Right ventricle myocardium inferior (tissue), 1 donor: ENCODE measurements around the gene NTNG2. TPM values are rescaled to one million over a fixed set of nuclear protein-coding genes. Genes with fewer than 3 reads are reported as not detected.

Experiments used
- ATAC-seq: fragments of 200-7000 bp; cut with Tn5 transposase; one replicate; pipeline ENCODE4 v1.9.1; 2020; ENCODE audit warnings: mild to moderate bottlenecking, moderate library complexity
- DNase-seq: peaks from one replicate; pipeline ENCODE4 v3.0.0; 2021; ENCODE audit errors: missing footprints
- intact Hi-C: fragments of 100-400 bp; cut with DNase I; formaldehyde crosslinking; loops from one replicate; pipeline ENCODE4 v1.11.0; 2022
- total RNA-seq: library from RNA; stranded (reverse); fragmentation: NEBNext Ultra II Directional; extraction: Animal tissue kit (Norgen Biotek cat#: 25700); gene quantifications from one replicate; pipeline ENCODE4 v1.2.1, GENCODE V29; 2021
- donor health status: DM: no; HTN: yes; CAD: no; lungs with severe emphysema.

The NTNG2 gene
- total RNA-seq, 1 donor from 2014 or later, result 1.4 TPM

DNA sequence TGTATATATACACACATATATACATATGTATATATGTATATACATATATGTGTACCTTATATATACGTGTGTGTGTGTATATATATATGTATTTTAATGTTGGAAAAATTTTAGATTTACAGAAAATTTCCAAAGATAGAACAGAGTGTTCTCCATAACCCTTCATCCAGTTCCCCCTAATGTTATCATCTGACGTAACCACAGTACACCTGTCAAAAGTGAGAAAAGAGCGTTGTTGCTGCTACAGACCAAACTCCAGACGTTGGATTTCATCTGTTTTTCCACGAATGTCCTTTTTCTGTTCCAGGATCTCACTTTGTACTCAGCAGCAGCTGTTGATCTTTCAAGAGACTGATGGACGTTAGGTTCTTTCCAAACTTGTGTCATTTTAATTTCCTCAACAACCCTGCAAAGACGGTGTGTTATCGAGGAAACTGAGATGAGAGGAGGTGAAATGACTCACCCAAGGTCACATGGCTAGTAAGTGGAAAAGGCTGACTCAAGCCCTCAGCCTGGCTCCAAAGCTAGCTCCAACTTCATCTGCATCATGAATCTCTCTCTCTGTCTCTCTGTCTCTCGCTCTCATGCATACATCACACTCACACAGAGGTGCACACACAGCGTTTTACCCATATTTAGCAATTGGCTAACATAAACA lies 17.0 kb upstream of the NTNG2 start:
- ATAC-seq, result no peak
- no peak for DNase-seq
- intact Hi-C loops, result no loop called here

- intact Hi-C loops, result no loop called here
- ATAC-seq, result peak; percentile 50
- DNase-seq, result no peak
Measured at GRCh38 chr9:132146039-132146438, 15.8 kb upstream of the NTNG2 start.

DNA sequence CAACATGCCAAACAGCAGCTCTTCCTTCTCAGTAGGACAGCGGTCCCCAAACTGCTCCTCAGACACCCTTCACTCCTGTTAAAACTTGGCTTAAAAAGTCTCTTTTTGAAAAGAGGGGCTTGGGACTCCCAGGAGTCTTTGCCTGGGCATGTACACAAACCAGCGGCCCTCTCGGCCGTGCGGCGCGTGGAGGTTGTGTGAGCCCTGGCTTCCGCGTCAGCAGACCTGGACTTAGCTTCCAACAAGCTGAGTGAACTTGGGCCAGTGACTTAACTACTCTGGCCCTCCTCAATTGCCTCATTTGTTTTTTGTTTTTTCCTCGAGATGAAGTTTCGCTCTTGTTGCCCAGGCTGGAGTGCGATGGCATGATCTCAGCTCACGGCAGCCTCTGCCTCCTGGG lies 15.3 kb upstream of the NTNG2 start:
- intact Hi-C loops, result no loop called here
- DNase-seq, result no peak
- ATAC-seq, result no peak

GRCh38 chr9:132147331-132147730 lies 14.5 kb upstream of the NTNG2 start:
- DNase-seq (no peak), ATAC-seq (no peak)
- intact Hi-C loops, result no loop called here

DNA sequence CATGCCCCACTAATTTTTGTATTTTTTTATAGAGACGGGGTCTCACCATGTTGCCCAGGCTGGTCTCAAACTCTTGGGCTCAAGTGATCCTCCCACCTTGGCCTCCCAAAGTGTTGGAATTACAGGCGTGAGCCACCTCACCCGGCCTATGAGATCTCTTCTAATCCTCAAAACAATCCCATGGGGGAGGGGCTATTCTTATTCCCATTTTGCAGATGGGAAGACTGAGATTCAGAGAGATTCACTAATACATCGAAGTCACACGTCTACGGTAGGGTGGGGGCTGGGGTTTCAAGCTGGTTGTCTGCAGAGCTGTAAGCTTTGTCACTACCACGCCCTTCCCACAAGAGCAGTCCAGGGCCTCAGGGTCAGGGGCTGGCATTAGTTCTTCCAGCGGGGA lies 14.0 kb upstream of the NTNG2 start:
- DNase-seq, result no peak
- intact Hi-C loops, result no loop called here
- ATAC-seq, result no peak

GRCh38 chr9:132150256-132150655 lies 11.6 kb upstream of the NTNG2 start:
- intact Hi-C loops, result no loop called here
- no peak for DNase-seq
- ATAC-seq, result no peak

DNA sequence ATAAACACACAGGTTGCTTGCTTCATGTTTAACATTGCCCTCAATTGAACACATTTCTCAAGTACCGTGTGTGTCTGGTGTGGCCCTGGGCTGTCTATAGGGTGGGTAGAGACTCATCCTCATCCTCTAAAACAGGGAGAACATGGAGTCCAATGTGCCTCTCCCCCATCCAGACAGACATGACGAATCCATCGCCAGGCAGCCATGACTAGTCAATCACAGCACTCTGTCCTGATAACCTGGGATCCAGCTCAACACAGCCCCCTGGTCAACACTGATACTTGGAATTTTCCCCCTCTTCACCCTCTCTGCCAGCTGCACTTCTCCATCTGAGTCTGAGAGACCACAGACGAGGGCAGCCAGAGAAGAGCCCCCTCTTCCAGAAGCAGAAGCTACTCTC lies 10.7 kb upstream of the NTNG2 start:
- no peak for ATAC-seq
- DNase-seq, result no peak
- intact Hi-C loops, result no loop called here

- DNase-seq, result no peak
- no peak for ATAC-seq
- intact Hi-C loops, result no loop called here
Measured at GRCh38 chr9:132152231-132152630, 9.6 kb upstream of the NTNG2 start.

DNA sequence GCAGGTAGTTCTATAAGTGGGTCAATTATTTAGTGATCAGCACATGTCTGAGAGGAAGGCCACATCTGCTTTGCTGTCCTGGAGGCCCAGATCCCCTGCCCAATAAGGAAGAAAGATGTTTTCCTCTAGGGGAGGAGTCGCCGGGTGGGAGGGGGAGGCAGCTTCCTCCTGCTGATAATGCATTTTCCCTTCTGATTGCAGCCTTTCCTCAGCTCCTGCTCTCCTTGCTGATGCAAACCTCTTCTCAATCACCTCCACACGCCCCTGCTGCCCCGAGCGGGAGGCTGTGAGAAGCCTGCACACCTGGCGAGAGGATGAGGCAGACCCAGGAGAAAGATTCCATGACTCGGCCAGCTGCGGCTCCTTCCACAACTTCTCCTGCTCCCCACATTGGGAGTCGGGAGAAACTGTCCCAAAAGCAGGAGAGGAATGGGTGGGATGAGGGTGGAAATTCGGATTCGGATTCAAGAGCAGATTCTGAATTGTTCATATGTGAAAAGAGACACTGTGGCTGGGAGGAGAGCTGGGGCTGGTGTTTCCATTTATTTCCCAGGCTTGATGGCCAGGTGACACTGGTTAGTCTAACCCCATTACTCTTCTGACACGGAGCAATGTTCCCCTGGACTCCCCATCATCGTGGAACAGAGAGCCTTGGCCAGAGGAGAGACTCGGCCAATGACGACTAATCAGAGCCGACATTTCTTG lies 6.8 kb upstream of the NTNG2 start:
- ATAC-seq (no peak), DNase-seq (no peak)
- intact Hi-C loops, result no loop called here

DNA sequence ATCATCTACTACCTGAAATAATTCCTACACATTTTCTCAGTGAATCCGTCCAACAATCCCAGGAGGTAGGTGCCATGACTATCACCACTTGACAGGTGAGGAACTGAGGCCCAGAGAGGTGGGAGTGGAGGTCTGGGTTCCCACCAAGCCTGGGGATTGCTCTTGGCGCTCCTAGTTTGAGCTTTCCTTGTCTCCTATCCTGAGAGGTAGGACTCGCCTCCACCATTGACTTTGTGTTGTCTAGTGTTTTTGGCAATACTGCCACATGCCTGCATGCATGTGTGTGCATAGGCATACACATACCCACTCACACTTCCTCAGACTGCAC lies 6.3 kb upstream of the NTNG2 start:
- ATAC-seq (no peak), DNase-seq (no peak)
- intact Hi-C loops, result no loop called here

- ATAC-seq (no peak), DNase-seq (no peak)
- intact Hi-C loops, result no loop called here
Measured at GRCh38 chr9:132156262-132156661, 5.6 kb upstream of the NTNG2 start.

GRCh38 chr9:132157347-132158116 lies 4.3 kb upstream of the NTNG2 start:
- ATAC-seq (no peak), DNase-seq (no peak)
- intact Hi-C loops, result no loop called here

- DNase-seq, result peak; percentile 70
- ATAC-seq, result no peak
- intact Hi-C loops, result no loop called here
Measured at GRCh38 chr9:132160802-132161742, 786 bp upstream of the NTNG2 start.

GRCh38 chr9:132162764-132163456 lies 1.1 kb downstream of the NTNG2 start:
- intact Hi-C loops, result no loop called here
- DNase-seq, result peak; percentile 65
- no peak for ATAC-seq

- intact Hi-C loops, result no loop called here
- DNase-seq, result peak; percentile 67
- ATAC-seq, result no peak
Measured at GRCh38 chr9:132163457-132163875, 1.6 kb downstream of the NTNG2 start.

DNA sequence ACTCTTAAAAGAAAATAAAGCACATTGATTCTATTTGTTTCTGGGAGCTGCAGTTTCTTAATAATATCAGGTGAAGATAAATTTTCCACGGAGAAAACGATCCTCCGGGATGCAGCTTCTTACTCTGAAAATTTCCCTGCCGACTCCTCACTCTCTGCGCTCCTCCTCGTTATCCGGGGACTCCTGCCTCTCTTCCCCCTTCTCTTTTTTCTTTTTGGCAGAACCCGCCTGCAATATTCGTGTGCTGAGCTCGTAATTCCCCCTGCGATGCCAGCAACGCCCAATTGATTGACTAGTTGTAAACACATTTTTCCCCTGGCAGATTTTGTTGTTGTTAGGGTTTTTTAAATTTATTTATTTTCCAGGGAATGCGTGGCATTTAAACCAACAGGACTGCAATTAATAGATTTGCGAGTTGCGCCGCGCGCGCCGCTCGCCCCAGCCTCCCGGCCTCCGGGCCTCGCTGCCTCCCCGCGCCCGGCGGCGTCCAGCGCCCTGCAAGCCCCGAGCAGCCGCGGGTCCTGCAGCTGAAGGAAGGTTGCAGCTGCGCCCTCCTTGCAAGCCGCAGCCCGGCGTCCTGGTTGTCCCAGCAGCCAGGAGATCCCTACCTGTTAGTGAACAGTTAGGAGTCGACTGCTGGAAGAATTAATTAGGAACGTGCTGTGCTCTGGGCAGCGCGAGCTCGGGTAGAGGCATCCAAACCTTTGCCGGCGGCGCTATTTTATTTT lies 2.2 kb downstream of the NTNG2 start:
- DNase-seq, result no peak
- no peak for ATAC-seq
- intact Hi-C loops, result no loop called here

DNA sequence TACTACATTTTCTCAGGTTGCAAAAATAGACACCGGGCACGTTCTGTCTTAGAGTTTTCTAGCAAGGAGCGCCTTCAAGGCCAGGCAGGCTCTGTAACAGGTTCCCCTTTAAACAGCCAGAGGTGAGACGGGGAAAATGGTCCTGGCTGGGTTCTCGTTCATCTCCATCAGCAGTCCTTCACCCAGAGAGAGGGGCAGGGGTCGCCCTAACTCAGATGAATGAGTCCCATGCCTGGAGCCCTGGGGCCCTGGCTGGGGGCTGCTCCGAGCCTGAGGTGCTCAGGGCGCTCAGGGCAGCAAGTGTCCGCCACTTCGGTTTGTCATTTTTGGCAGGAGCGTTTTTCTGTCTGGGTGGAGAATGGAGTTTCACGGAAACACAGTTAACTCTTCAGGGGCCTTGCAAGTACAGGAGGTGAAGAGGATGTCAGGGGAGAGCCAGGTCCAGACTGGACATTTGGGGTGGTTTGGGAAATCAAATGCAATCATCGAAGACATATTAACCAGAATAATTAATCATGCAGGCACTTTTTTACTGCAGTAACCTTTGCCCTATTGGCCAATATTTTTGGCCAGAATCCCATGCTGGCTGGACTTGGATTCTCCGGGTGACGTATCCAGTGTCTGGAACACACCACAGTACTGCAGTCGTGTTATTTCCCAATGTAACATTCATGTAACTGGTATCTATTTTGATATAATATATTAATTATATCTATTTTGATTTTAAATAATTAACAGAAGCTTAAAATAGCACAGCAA lies 2.9 kb downstream of the NTNG2 start:
- peak; percentile 56 for ATAC-seq
- DNase-seq, result peak; percentile 45
- intact Hi-C loops, result no loop called here
